Measurements from ENCODE around the gene PTPRT. TPM values are rescaled to one million over a fixed set of nuclear protein-coding genes. Genes with fewer than 3 reads are reported as not detected.

Gene PTPRT
- total and polyA plus RNA-seq, 10 of the 15 experiments (the other 5 are each of a cell fraction or from before 2014, with no cell fraction given), result not detected

GRCh38 chr20:43123180-43123579 is 66.5 kb downstream of the PTPRT start:
- SMC1A ChIA-PET (ENCODE audit: uncharacterized antibody, unreplicated experiment), result no interaction called here
- no peaks in the 10 kb centered on the region for H3K27me3 ChIP-seq (replicated peaks in 1 of 2; ENCODE audit: control insufficient read depth in 2 of 2, insufficient read depth in 2 of 2, low read length in 1 of 2)
- no peak overlapping the region for H3K9ac ChIP-seq (ENCODE audit: control insufficient read depth, insufficient read depth, low read length)
- intact Hi-C loops (cut with micrococcal nuclease; ENCODE audit: unreplicated experiment) (no loop called here), in situ Hi-C loops (cut with MboI) (no loop called here)
- H3K4me1 ChIP-seq (ENCODE audit: control insufficient read depth, insufficient read depth, low read length), result no peaks in the 10 kb centered on the region
- DNase-seq (ENCODE audit: low read depth, low spot score) (no peak), FAIRE-seq (no peak), ATAC-seq (no peak)
- TF ChIP-seq, protein P1, sequence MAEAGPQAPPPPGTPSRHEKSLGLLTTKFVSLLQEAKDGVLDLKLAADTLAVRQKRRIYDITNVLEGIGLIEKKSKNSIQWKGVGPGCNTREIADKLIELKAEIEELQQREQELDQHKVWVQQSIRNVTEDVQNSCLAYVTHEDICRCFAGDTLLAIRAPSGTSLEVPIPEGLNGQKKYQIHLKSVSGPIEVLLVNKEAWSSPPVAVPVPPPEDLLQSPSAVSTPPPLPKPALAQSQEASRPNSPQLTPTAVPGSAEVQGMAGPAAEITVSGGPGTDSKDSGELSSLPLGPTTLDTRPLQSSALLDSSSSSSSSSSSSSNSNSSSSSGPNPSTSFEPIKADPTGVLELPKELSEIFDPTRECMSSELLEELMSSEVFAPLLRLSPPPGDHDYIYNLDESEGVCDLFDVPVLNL (IDR thresholded peaks at IDR 0.05; ENCODE audit: low read depth, low read length), result no peak
- TF ChIP-seq MAX (IDR thresholded peaks at IDR 0.05; ENCODE audit: low read depth, low read length) (no peak), SP1 (IDR thresholded peaks at IDR 0.05; ENCODE audit: low read depth, low read length) (no peak), USF1 (IDR thresholded peaks at IDR 0.05; ENCODE audit: borderline replicate concordance, extremely low read length, insufficient read depth, low read depth, low read length) (no peak), NBN (IDR thresholded peaks at IDR 0.05) (no peak), MEF2A (IDR thresholded peaks at IDR 0.05; ENCODE audit: insufficient read depth, low read depth, low read length) (no peak), LARP7 (IDR thresholded peaks at IDR 0.05) (no peak), GATAD2B (conservative IDR thresholded peaks at IDR 0.05; ENCODE audit: low read depth) (no peak), MTA3 (IDR thresholded peaks at IDR 0.05; ENCODE audit: borderline replicate concordance, low read length) (no peak), TAF1 (IDR thresholded peaks at IDR 0.05; ENCODE audit: borderline replicate concordance, low read depth, low read length) (no peak), HDAC6 (IDR thresholded peaks at IDR 0.05; ENCODE audit: unreplicated experiment) (no peak)
- H3K4me2 ChIP-seq (ENCODE audit: control insufficient read depth, insufficient read depth), result no peak overlapping the region
- no peak overlapping the region for H2AFZ ChIP-seq (ENCODE audit: control insufficient read depth, low read depth, low read length)
- no peaks in the 10 kb centered on the region for H3K9me3 ChIP-seq (replicated peaks; ENCODE audit: control insufficient read depth, insufficient read depth, low read length)
- RAD21 ChIA-PET (ENCODE audit: unreplicated experiment), result no interaction called here
- CTCF ChIA-PET, result no interaction called here
- no peaks in the 10 kb centered on the region for H3K36me3 ChIP-seq (ENCODE audit: control insufficient read depth in 2 of 2, insufficient read depth in 2 of 2, low read length in 1 of 2)
- no TSS peak for BruUV-seq (replicated peaks)
- WGBS (ENCODE audit: insufficient coverage, insufficient replicate concordance, low lambda C conversion rate, missing lambda C conversion rate), result 0% methylated on average over 2 of the region's 2 CpGs
- no peaks in the 10 kb centered on the region for H3K79me2 ChIP-seq (ENCODE audit: control insufficient read depth, insufficient read depth, low read length)
- H3K4me3 ChIP-seq, result no peak overlapping the region
- H4K20me1 ChIP-seq (ENCODE audit: control insufficient read depth, insufficient read depth), result no peaks in the 10 kb centered on the region
- H3K27ac ChIP-seq (ENCODE audit: control insufficient read depth, insufficient read depth), result no peak overlapping the region
- POLR2A ChIA-PET, result no interaction called here
